ENCODE measurements around the gene TRIP11.

GRCh38 chr14:91980157-91980556 is 59.7 kb downstream of the TRIP11 start:
- TF ChIP-seq, protein P1, sequence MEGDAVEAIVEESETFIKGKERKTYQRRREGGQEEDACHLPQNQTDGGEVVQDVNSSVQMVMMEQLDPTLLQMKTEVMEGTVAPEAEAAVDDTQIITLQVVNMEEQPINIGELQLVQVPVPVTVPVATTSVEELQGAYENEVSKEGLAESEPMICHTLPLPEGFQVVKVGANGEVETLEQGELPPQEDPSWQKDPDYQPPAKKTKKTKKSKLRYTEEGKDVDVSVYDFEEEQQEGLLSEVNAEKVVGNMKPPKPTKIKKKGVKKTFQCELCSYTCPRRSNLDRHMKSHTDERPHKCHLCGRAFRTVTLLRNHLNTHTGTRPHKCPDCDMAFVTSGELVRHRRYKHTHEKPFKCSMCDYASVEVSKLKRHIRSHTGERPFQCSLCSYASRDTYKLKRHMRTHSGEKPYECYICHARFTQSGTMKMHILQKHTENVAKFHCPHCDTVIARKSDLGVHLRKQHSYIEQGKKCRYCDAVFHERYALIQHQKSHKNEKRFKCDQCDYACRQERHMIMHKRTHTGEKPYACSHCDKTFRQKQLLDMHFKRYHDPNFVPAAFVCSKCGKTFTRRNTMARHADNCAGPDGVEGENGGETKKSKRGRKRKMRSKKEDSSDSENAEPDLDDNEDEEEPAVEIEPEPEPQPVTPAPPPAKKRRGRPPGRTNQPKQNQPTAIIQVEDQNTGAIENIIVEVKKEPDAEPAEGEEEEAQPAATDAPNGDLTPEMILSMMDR (IDR thresholded peaks at IDR 0.05; ENCODE audit: insufficient read depth, low read depth, low read length), result no peak
- TF ChIP-seq EZH2 (IDR thresholded peaks at IDR 0.05; ENCODE audit: insufficient read depth, low read length), result no peak

Data from astrocyte (in vitro differentiated cells and primary cell).